Measurements from ENCODE around the gene LCN9.

DNA sequence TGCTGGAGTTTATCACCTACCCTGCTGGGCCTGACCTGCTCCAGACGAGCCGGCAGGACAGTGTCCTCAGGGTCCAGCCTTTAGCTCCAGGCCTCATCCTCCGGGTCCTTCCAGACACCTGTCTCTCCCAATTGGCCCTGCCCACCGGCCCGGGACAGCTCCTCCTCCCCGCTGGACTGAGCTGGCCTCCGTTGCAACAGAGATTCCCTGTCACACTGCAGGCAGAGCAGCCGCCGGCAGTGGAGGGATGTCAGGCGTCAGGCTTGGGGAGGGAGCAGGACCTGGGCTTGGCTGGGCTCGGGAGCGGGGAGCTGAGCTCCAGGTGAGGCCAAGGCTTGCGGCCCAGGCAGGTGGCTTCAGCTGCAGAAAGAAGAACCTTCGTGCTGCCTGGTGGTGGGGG is 40.6 kb downstream of the LCN9 start:
- TF ChIP-seq, protein P1, sequence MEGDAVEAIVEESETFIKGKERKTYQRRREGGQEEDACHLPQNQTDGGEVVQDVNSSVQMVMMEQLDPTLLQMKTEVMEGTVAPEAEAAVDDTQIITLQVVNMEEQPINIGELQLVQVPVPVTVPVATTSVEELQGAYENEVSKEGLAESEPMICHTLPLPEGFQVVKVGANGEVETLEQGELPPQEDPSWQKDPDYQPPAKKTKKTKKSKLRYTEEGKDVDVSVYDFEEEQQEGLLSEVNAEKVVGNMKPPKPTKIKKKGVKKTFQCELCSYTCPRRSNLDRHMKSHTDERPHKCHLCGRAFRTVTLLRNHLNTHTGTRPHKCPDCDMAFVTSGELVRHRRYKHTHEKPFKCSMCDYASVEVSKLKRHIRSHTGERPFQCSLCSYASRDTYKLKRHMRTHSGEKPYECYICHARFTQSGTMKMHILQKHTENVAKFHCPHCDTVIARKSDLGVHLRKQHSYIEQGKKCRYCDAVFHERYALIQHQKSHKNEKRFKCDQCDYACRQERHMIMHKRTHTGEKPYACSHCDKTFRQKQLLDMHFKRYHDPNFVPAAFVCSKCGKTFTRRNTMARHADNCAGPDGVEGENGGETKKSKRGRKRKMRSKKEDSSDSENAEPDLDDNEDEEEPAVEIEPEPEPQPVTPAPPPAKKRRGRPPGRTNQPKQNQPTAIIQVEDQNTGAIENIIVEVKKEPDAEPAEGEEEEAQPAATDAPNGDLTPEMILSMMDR (IDR thresholded peaks at IDR 0.05), result no peak
- no peak for TF ChIP-seq POLR2A (IDR thresholded peaks at IDR 0.05)
- TF ChIP-seq EP300 (IDR thresholded peaks at IDR 0.05), result no peak
